Lung (tissue), 12 donors: Measurements from ENCODE around the gene LCN10. TPM values are rescaled to one million over a fixed set of nuclear protein-coding genes. Genes with fewer than 3 reads are reported as not detected.
A peak's percentile ranks its signal among the peaks of the same experiment; 100 is the strongest.

Experiments used
- ATAC-seq: fragments of 200-7000 bp; cut with Tn5 transposase; one replicate; pipeline ENCODE4 v1.9.1; 2020; ENCODE audit warnings: moderate number of reproducible peaks; ENCODE audit not compliant: insufficient read depth, low FRiP score
- DNase-seq, 3 donors: peaks; one replicate each; pipeline ENCODE4 v3.0.0-alpha.2; 2013 to 2017
- H3K27ac ChIP-seq, 2 donors: one replicate each; pipeline ENCODE4 v1.5.1; 2013; ENCODE audit warnings: mild to moderate bottlenecking in 2 of 2, moderate library complexity in 2 of 2, control low read depth in 1 of 2, inconsistent platforms in 1 of 2, low read depth in 1 of 2, low read length in 1 of 2
- H3K27me3 ChIP-seq, 3 donors: one replicate each; pipeline ENCODE4 v1.5.1; 2013; ENCODE audit warnings: low read length in 2 of 3; ENCODE audit not compliant: control insufficient read depth in 3 of 3, insufficient read depth in 3 of 3
- H3K36me3 ChIP-seq, 4 donors: one replicate each; pipeline ENCODE4 v1.5.1; 2013; ENCODE audit warnings: low read length in 4 of 4, mild to moderate bottlenecking in 1 of 4, moderate library complexity in 1 of 4; ENCODE audit not compliant: control insufficient read depth in 4 of 4, insufficient read depth in 4 of 4
- H3K4me1 ChIP-seq, 5 donors: one replicate each; pipeline ENCODE4 v1.5.1; 2013; ENCODE audit warnings: low read length in 5 of 5, mild to moderate bottlenecking in 2 of 5, moderate library complexity in 1 of 5; ENCODE audit not compliant: control insufficient read depth in 5 of 5, insufficient read depth in 5 of 5
- H3K4me3 ChIP-seq: one replicate; pipeline ENCODE4 v1.5.1; 2013; ENCODE audit warnings: mild to moderate bottlenecking, control low read depth, moderate library complexity
- H3K9ac ChIP-seq, 2 donors: one replicate each; pipeline ENCODE4 v1.5.1; 2013; ENCODE audit warnings: low read length in 2 of 2, control low read depth in 1 of 2; ENCODE audit not compliant: insufficient read depth in 1 of 2
- H3K9me3 ChIP-seq, 4 donors: one replicate each; pipeline ENCODE4 v1.5.1; 2013; ENCODE audit warnings: low read length in 3 of 4, mild to moderate bottlenecking in 1 of 4, moderate library complexity in 1 of 4; ENCODE audit not compliant: control insufficient read depth in 4 of 4, insufficient read depth in 3 of 4
- WGBS, 2 donors: extraction: QIAGEN DNeasy Blood & Tissue Kit; methylation state at CpG; one replicate each; pipeline ENCODE4 v1.1.7; 2013; 5-methylcytosine and 5-hydroxymethylcytosine counted together
- polyA plus RNA-seq, 2 donors: library from polyadenylated mRNA; stranded (reverse); fragments of 200-250 nt; gene quantifications; one replicate each; pipeline ENCODE4 v1.2.1, GENCODE V29; 2013
- total RNA-seq, 2 donors: library from RNA; depleted of rRNA in 1 of 2; stranded (reverse); fragments of >200 nt in 1 of 2; gene quantifications; one replicate each; pipeline ENCODE4 v1.2.1, GENCODE V29; 2014 to 2021
- TF ChIP-seq, protein P1 (sequence below): IDR thresholded peaks from 2 replicates; pipeline ENCODE4 v1.5.1; 2012; ENCODE audit warnings: mild to moderate bottlenecking; ENCODE audit errors: control extremely low read depth, extremely low read depth
- donor health status: control.
- donor health status: control.
- donor health status: Bipolar disorder and iron deficiency.
- donor health status: healthy.
- donor health status: DM: yes; HTN: yes; CAD: no.

The LCN10 gene
- total and polyA plus RNA-seq, 4 donors = 0.72 to 6.4 (median 4.7) TPM; not detected in 1

DNA sequence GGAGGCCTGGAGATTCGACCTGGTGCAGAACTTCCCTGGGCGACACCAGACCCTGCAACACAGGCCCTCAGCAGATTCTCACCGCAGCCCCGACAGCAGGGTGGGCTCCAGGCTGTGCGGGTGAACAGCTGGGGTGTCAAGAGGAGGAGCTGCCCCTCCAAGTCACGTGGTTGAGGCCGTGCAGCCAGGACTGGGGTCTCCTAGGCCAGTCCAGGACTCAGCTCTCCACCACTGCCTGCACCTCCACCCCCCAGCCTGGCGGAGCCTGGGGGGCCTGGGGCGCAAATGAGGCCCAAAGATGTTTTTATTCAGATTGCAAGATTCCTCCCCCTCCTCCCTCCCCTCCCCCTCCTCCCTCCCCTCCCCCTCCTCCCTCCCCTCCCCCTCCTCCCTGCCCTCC is 46.2 kb downstream of the LCN10 start:
- H3K9ac ChIP-seq = no peak overlapping the region
- H3K9me3 ChIP-seq = no peaks in the 10 kb centered on the region
- peaks cover 0 to 10% (median 9%) of the 10 kb centered on the region in 3 donors for H3K27me3 ChIP-seq
- 71 to 79% methylated on average over 9 of the region's 9 CpGs for WGBS, 2 donors
- H3K4me1 ChIP-seq = peaks cover 0 to 22% (median 10%) of the 10 kb centered on the region in 5 donors
- no peak overlapping the region for H3K4me3 ChIP-seq
- ATAC-seq (no peak), DNase-seq (no peak)
- H3K27ac ChIP-seq = peak overlapping the region in 1 of 2 donors; percentile 40
- H3K36me3 ChIP-seq = no peaks in the 10 kb centered on the region
- TF ChIP-seq, protein P1, sequence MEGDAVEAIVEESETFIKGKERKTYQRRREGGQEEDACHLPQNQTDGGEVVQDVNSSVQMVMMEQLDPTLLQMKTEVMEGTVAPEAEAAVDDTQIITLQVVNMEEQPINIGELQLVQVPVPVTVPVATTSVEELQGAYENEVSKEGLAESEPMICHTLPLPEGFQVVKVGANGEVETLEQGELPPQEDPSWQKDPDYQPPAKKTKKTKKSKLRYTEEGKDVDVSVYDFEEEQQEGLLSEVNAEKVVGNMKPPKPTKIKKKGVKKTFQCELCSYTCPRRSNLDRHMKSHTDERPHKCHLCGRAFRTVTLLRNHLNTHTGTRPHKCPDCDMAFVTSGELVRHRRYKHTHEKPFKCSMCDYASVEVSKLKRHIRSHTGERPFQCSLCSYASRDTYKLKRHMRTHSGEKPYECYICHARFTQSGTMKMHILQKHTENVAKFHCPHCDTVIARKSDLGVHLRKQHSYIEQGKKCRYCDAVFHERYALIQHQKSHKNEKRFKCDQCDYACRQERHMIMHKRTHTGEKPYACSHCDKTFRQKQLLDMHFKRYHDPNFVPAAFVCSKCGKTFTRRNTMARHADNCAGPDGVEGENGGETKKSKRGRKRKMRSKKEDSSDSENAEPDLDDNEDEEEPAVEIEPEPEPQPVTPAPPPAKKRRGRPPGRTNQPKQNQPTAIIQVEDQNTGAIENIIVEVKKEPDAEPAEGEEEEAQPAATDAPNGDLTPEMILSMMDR = no peak

DNA sequence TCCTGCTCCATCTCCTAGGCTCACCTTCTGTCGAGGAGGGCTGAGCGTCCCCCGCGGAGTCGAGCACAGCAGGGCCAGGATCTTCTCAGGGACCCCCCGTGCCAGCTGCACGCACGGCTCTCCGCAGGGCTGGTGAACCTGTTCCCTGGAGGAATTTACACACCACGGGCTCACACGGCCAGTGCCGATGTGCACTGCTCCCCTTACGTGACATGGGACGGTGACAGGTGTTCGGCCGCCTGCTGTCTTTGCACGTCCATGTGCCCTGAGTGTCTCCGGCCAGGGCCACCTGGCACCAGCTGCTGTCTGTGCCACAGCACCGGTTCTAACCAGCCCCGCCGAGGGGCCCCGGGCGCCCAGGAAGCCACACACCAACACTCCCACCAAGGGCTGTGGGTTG is 46.8 kb downstream of the LCN10 start:
- DNase-seq (no peak), ATAC-seq (no peak)
- TF ChIP-seq, protein P1 = no peak
- H3K9me3 ChIP-seq = no peaks in the 10 kb centered on the region
- WGBS, 2 donors = 68 to 72% methylated on average over 23 of the region's 23 CpGs
- H3K27me3 ChIP-seq = peaks cover 0 to 6% (median 4%) of the 10 kb centered on the region in 3 donors
- H3K4me1 ChIP-seq = peaks cover 0 to 19% (median 5%) of the 10 kb centered on the region in 5 donors
- no peak overlapping the region for H3K9ac ChIP-seq
- peak overlapping the region in 1 of 2 donors; percentile 64 for H3K27ac ChIP-seq
- H3K4me3 ChIP-seq = no peak overlapping the region
- H3K36me3 ChIP-seq = no peaks in the 10 kb centered on the region

DNA sequence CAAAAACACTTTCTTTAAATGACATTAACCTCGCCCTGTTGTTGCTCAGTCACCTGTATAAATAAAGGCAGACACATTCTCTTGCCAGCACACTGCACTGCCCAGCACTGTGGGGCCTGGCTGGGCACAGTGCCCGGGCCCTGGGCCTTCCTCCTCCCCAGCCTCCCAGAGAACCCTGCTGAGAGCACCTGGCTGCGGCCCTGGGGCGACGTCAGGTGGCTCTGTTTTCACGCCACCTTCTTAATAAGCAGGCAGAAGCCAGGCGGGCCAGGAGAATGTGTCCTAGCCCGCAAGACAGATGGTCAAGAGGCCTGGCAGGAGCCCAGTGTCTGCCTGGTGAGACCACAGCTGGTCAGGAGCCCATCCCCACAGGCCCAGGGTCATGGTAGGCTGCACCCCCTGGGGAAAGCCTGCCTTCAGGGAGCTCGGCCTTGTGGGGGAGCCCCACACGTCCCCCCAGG is 47.3 kb downstream of the LCN10 start:
- Histone ChIP-seq H3K9me3 (no peaks in the 10 kb centered on the region), H3K27me3 (peaks cover 0 to 2% (median 0%) of the 10 kb centered on the region in 3 donors), H3K27ac (peak overlapping the region in 1 of 2 donors; percentile 64), H3K4me3 (no peak overlapping the region), H3K36me3 (no peaks in the 10 kb centered on the region), H3K4me1 (peaks cover 0 to 16% (median 4%) of the 10 kb centered on the region in 5 donors), H3K9ac (no peak overlapping the region)
- 69 to 87% methylated on average over 10 of the region's 10 CpGs for WGBS, 2 donors
- ATAC-seq (peak; percentile 43), DNase-seq (no peak)
- TF ChIP-seq, protein P1 = no peak

DNA sequence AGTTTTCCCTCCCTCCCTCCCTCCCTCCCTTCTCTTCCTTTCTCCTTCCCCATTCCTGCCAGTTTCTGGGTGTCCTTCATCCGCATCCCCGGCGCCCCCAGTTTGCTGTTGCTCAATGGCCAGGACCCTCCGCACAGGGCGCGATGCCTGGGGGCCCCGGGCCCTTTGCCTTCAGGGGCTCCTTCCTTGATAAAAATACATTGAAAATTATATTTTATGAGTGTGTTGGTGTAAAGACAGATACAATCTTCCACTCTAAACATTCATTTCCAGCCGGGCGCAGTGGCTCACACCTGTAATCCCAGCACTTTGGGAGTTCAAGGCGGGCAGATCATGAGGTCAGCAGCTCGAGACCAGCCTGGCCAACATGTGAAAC is 47.9 kb downstream of the LCN10 start:
- TF ChIP-seq, protein P1 = no peak
- no peak for DNase-seq
- Histone ChIP-seq H3K4me1 (peaks cover 0 to 17% (median 4%) of the 10 kb centered on the region in 5 donors), H3K27me3 (peaks cover 0 to 2% (median 0%) of the 10 kb centered on the region in 3 donors), H3K9me3 (no peaks in the 10 kb centered on the region), H3K27ac (peak overlapping the region in 1 of 2 donors; percentile 13), H3K9ac (no peak overlapping the region), H3K36me3 (no peaks in the 10 kb centered on the region), H3K4me3 (no peak overlapping the region)
- no peak for ATAC-seq
- WGBS, 2 donors = 79 to 82% methylated on average over 11 of the region's 11 CpGs
